ENCODE data around the gene TENM3.

- TF ChIP-seq, protein P1, sequence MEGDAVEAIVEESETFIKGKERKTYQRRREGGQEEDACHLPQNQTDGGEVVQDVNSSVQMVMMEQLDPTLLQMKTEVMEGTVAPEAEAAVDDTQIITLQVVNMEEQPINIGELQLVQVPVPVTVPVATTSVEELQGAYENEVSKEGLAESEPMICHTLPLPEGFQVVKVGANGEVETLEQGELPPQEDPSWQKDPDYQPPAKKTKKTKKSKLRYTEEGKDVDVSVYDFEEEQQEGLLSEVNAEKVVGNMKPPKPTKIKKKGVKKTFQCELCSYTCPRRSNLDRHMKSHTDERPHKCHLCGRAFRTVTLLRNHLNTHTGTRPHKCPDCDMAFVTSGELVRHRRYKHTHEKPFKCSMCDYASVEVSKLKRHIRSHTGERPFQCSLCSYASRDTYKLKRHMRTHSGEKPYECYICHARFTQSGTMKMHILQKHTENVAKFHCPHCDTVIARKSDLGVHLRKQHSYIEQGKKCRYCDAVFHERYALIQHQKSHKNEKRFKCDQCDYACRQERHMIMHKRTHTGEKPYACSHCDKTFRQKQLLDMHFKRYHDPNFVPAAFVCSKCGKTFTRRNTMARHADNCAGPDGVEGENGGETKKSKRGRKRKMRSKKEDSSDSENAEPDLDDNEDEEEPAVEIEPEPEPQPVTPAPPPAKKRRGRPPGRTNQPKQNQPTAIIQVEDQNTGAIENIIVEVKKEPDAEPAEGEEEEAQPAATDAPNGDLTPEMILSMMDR (conservative IDR thresholded peaks at IDR 0.05; ENCODE audit: low read length): no peak
- no peak for TF ChIP-seq EZH2phosphoT487 (IDR thresholded peaks at IDR 0.05; ENCODE audit: borderline replicate concordance, low read depth, low read length)
These were observed 81.1 kb downstream of the TENM3 start for GRCh38 chr4:182324282-182324681.

Measured in OCI-LY7 (cell line).